HepG2 (cell line): Measurements from ENCODE around the gene SLC25A47. TPM values are rescaled to one million over a fixed set of nuclear protein-coding genes. Genes with fewer than 3 reads are reported as not detected.

Source experiments
- ATAC-seq: fragments of 200-7000 bp; cut with Tn5 transposase; 3 replicates; pipeline ENCODE4 v1.9.1; 2020; ENCODE audit warnings: mild to moderate bottlenecking, moderate library complexity
- BruUV-seq: library from RNA; stranded (reverse); fragments of 400-500 nt; replicated peaks from 2 replicates; lab custom pipeline; 2021; lab: Mats Ljungman, UMichigan
- CTCF ChIA-PET: fragments of 300-600 bp; formaldehyde crosslinking; extraction: SDS; loops from one replicate; lab custom pipeline; 2021; ENCODE audit warnings: low total read pairs, inconsistent platforms, low intra/inter-chr PET ratio; lab: Yijun Ruan, JAX
- POLR2A ChIA-PET: fragments of 350-600 bp; sonication (Branson Sonifier 250); formaldehyde crosslinking; loops from one replicate; lab custom pipeline; 2020; ENCODE audit warnings: antibody characterized with exemption, inconsistent platforms; lab: Yijun Ruan, JAX
- DNase-seq: peaks from one replicate; pipeline ENCODE4 v3.0.0-alpha.2; 2015; ENCODE audit warnings: low spot score
- FAIRE-seq: peaks from 3 replicates; lab custom pipeline; 2011; peaks lifted over from hg19 to GRCh38; lab: Jason Lieb, UNC
- H2AFZ ChIP-seq: one replicate; pipeline ENCODE4 v1.6.1; 2011; ENCODE audit warnings: low read length, inconsistent platforms
- H3K27ac ChIP-seq: fragments of 300-600 bp; 3 replicates; pipeline ENCODE4 v1.8.0; 2011; ENCODE audit warnings: mixed run types, mild to moderate bottlenecking, mixed read lengths, low read length, inconsistent platforms; ENCODE audit not compliant: insufficient read depth; ENCODE audit errors: extremely low read length
- H3K27me3 ChIP-seq, 2 experiments: fragments of 200-600 bp in 1 of 2; 2 replicates in 1 of 2; 3 replicates in 1 of 2; pipeline versions ENCODE4 v1.6.0 to v1.8.0; 2011; ENCODE audit warnings: low read length in 2 of 2, mild to moderate bottlenecking in 2 of 2, moderate library complexity in 2 of 2, inconsistent platforms in 1 of 2; ENCODE audit not compliant: insufficient read depth in 2 of 2, control insufficient read depth in 1 of 2
- H3K36me3 ChIP-seq, 2 experiments: fragments of 200-600 bp in 1 of 2; replicated peaks in 1 of 2; 2 replicates in 1 of 2; 3 replicates in 1 of 2; pipeline versions ENCODE4 v1.5.1 to v1.8.0; 2011; ENCODE audit warnings: low read length in 2 of 2, inconsistent platforms in 1 of 2; ENCODE audit not compliant: insufficient read depth in 2 of 2, control insufficient read depth in 1 of 2
- H3K4me1 ChIP-seq: 2 replicates; pipeline ENCODE4 v1.5.1; 2012; ENCODE audit warnings: low read length, inconsistent platforms; ENCODE audit not compliant: insufficient read depth
- H3K4me2 ChIP-seq: 2 replicates; pipeline ENCODE4 v1.6.0; 2011; ENCODE audit warnings: low read depth, low read length, inconsistent platforms
- H3K4me3 ChIP-seq, 3 experiments: fragments of 200-600 bp in 1 of 3; sonication (generic), shearing (Covaris generic) in 1 of 3; replicated peaks in 1 of 3; 2 replicates each; pipeline ENCODE4 v1.5.1; 2011 to 2016; ENCODE audit warnings: low read length in 3 of 3, inconsistent platforms in 2 of 3, low read depth in 2 of 3, mild to moderate bottlenecking in 2 of 3, control low read depth in 1 of 3, mixed read lengths in 1 of 3; ENCODE audit not compliant: insufficient read depth in 1 of 3
- H3K79me2 ChIP-seq: one replicate; pipeline ENCODE4 v1.6.1; 2011; ENCODE audit warnings: low read length, inconsistent platforms; ENCODE audit not compliant: insufficient read depth
- H3K9ac ChIP-seq: 2 replicates; pipeline ENCODE4 v1.6.0; 2011; ENCODE audit warnings: mild to moderate bottlenecking, low read depth, low read length, inconsistent platforms; ENCODE audit not compliant: insufficient read depth
- H3K9me3 ChIP-seq: 2 replicates; pipeline ENCODE4 v1.5.1; 2012; ENCODE audit warnings: mild to moderate bottlenecking, low read length
- H4K20me1 ChIP-seq: 2 replicates; pipeline ENCODE4 v1.6.0; 2011; ENCODE audit warnings: inconsistent platforms, mild to moderate bottlenecking, low read length, moderate library complexity; ENCODE audit not compliant: insufficient read depth
- ATM ChIP-seq: fragments of 450-650 bp; IDR thresholded peaks from 2 replicates; pipeline ENCODE4 v1.7.1; 2017; ENCODE audit warnings: mild to moderate bottlenecking, borderline replicate concordance
- CCDC6 ChIP-seq: sonication (generic); formaldehyde crosslinking; IDR thresholded peaks from 2 replicates; pipeline ENCODE4 v1.8.1; 2022; ENCODE audit warnings: mild to moderate bottlenecking, missing genetic modification reagents, moderate library complexity
- KLF12 ChIP-seq: sonication (generic); formaldehyde crosslinking; IDR thresholded peaks from 2 replicates; pipeline ENCODE4 v1.4.0; 2020; ENCODE audit warnings: missing genetic modification reagents, borderline replicate concordance
- MAF1 ChIP-seq: sonication (generic); formaldehyde crosslinking; IDR thresholded peaks from 2 replicates; pipeline ENCODE4 v1.5.0; 2020; ENCODE audit warnings: missing genetic modification reagents, borderline replicate concordance
- RBFOX2 ChIP-seq: fragments of 200-400 bp; formaldehyde crosslinking; IDR thresholded peaks from 2 replicates; pipeline ENCODE4 v1.6.1; 2017; ENCODE audit warnings: low read depth, mild to moderate bottlenecking, low read length
- ZBTB8A ChIP-seq: sonication (generic); formaldehyde crosslinking; IDR thresholded peaks from 2 replicates; pipeline ENCODE4 v1.4.0; 2020; ENCODE audit warnings: mild to moderate bottlenecking, low read depth, missing genetic modification reagents, borderline replicate concordance
- ZNF230 ChIP-seq: sonication (generic); formaldehyde crosslinking; IDR thresholded peaks from 2 replicates; pipeline ENCODE4 v1.4.0; 2020; ENCODE audit warnings: mild to moderate bottlenecking, missing genetic modification reagents
- ZNF326 ChIP-seq: sonication (generic); formaldehyde crosslinking; IDR thresholded peaks from 2 replicates; pipeline ENCODE4 v1.4.0; 2020; ENCODE audit warnings: missing genetic modification reagents, borderline replicate concordance
- ZNF337 ChIP-seq: sonication (generic); formaldehyde crosslinking; IDR thresholded peaks from 2 replicates; pipeline ENCODE4 v1.5.1; 2020; ENCODE audit warnings: missing genetic modification reagents, low read depth, mild to moderate bottlenecking, borderline replicate concordance
- ZNF383 ChIP-seq: sonication (generic); formaldehyde crosslinking; IDR thresholded peaks from 2 replicates; pipeline ENCODE4 v1.4.0; 2020; ENCODE audit warnings: missing genetic modification reagents, mild to moderate bottlenecking, borderline replicate concordance
- ZNF816 ChIP-seq: sonication (generic); formaldehyde crosslinking; IDR thresholded peaks from 2 replicates; pipeline ENCODE4 v1.8.0; 2022; ENCODE audit warnings: missing genetic modification reagents, mild to moderate bottlenecking, borderline replicate concordance
- WGBS: methylation state at CpG from one replicate; pipeline ENCODE4 v1.1.6; 2017; ENCODE audit warnings: low lambda C conversion rate; 5-methylcytosine and 5-hydroxymethylcytosine counted together
- in situ Hi-C: cut with HindIII; loops from 2 replicates; pipeline ENCODE4 v1.10.0; 2017; ENCODE audit warnings: low pct_unique_long_range_greater_than_20kb; ENCODE audit not compliant: extremely low pct_ligation_motif_present
- intact Hi-C: fragments of 100-400 bp; cut with micrococcal nuclease; formaldehyde crosslinking; loops from one replicate; pipeline ENCODE4 v1.10.0; 2022; ENCODE audit not compliant: unreplicated experiment
- polyA plus RNA-seq, 8 experiments: library from polyadenylated mRNA; depleted of rRNA in 3 of 8; stranded (reverse) in 7 of 8; unstranded in 1 of 8; fragments of >200 nt; fragmentation: Illumina TruSeq in 4 of 8; extraction: Trizol in 4 of 8; gene quantifications; 2 replicates each; pipeline versions ENCODE4 v1.2.1 to v1.2.3, GENCODE V29; 2011 to 2016; ENCODE audit warnings: low read depth in 4 of 8, missing spikeins in 1 of 8, mixed read lengths in 1 of 8; ENCODE audit not compliant: insufficient read depth in 1 of 8
- total RNA-seq, 5 experiments: library from RNA; depleted of rRNA; stranded (reverse); fragments of >200 nt; fragmentation: Illumina TruSeq; extraction: Trizol; gene quantifications; 2 replicates each; pipeline ENCODE4 v1.2.3, GENCODE V29; 2016; ENCODE audit warnings: low read depth in 1 of 5
- TF ChIP-seq, protein P1 (sequence below): sonication (generic); formaldehyde crosslinking; IDR thresholded peaks from 2 replicates; pipeline ENCODE4 v1.9.0; 2021; ENCODE audit warnings: missing genetic modification reagents, borderline replicate concordance
- TF ChIP-seq, protein P2 (sequence below): conservative IDR thresholded peaks from 2 replicates; pipeline ENCODE4 v1.6.1; 2018; ENCODE audit warnings: missing genetic modification reagents
- TF ChIP-seq, protein P3 (sequence below): IDR thresholded peaks from 2 replicates; pipeline ENCODE4 v1.6.1; 2012; ENCODE audit warnings: inconsistent platforms
- TF ChIP-seq, protein P4 (sequence below): sonication (generic); formaldehyde crosslinking; IDR thresholded peaks from 2 replicates; pipeline ENCODE4 v1.4.0; 2020; ENCODE audit warnings: missing genetic modification reagents
- TF ChIP-seq, protein P5 (sequence below): sonication (generic); formaldehyde crosslinking; IDR thresholded peaks from 2 replicates; pipeline ENCODE4 v1.8.0; 2022; ENCODE audit warnings: missing genetic modification reagents, low read depth, mild to moderate bottlenecking, borderline replicate concordance
- TF ChIP-seq, protein P6 (sequence below): sonication (generic); formaldehyde crosslinking; IDR thresholded peaks from 2 replicates; pipeline ENCODE4 v1.4.0; 2020; ENCODE audit warnings: missing genetic modification reagents, borderline replicate concordance

SLC25A47 gene
- total and polyA plus RNA-seq, 2 of the 13 experiments (the other 11 are each of a cell fraction or from before 2014, with no cell fraction given) = 1.0 to 1.7 TPM

DNA sequence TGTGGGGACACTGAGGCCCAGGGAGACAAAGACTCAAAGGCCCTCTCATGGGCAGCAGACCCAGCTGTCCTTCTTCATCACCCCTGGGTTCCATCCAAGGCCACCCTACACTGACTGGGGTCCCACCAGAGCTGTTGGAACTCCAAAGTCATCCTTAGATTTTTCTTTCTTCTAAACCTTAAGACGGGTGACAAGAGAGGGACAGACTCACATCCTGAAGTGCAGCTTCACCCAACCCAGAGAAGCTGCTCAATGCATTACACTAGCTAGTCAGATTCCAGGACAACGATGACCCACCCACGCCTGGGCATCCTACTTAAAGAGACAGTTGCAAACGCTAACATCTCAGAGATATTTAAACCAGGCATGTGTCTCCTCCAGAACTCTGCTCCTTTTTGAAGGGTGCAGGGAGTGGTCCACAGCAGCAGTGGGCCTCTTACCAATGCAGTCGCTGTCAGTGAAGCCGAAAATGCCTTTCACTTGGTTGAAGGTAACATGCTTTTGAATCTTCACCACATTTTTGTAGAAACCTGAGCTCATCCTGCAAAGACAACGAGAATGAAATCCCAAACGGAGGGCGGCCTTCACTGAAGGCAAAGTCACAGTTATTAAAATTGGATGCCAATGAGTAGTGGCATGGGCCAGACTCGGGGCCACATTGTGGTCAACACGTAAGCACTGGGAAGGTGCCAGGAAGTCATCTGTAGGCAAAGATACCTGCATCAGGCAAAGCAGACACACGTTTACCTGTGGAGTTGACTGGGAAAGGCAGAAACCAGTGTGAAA is 23.4 kb downstream of the SLC25A47 start:
- H3K4me3 ChIP-seq = no peak overlapping the region
- no peak overlapping the region for H3K27ac ChIP-seq
- no peaks in the 10 kb centered on the region for H3K79me2 ChIP-seq
- POLR2A ChIA-PET = no interaction called here
- DNase-seq = no peak
- H3K27me3 ChIP-seq = no peaks in the 10 kb centered on the region
- TF ChIP-seq, protein P1, sequence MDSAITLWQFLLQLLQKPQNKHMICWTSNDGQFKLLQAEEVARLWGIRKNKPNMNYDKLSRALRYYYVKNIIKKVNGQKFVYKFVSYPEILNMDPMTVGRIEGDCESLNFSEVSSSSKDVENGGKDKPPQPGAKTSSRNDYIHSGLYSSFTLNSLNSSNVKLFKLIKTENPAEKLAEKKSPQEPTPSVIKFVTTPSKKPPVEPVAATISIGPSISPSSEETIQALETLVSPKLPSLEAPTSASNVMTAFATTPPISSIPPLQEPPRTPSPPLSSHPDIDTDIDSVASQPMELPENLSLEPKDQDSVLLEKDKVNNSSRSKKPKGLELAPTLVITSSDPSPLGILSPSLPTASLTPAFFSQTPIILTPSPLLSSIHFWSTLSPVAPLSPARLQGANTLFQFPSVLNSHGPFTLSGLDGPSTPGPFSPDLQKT = no peak
- TF ChIP-seq ZNF326 (CRISPR knock-in tag) = no peak
- TF ChIP-seq KLF12 (CRISPR knock-in tag) = no peak
- TF ChIP-seq ZNF230 (CRISPR knock-in tag) = no peak
- TF ChIP-seq, protein P2, sequence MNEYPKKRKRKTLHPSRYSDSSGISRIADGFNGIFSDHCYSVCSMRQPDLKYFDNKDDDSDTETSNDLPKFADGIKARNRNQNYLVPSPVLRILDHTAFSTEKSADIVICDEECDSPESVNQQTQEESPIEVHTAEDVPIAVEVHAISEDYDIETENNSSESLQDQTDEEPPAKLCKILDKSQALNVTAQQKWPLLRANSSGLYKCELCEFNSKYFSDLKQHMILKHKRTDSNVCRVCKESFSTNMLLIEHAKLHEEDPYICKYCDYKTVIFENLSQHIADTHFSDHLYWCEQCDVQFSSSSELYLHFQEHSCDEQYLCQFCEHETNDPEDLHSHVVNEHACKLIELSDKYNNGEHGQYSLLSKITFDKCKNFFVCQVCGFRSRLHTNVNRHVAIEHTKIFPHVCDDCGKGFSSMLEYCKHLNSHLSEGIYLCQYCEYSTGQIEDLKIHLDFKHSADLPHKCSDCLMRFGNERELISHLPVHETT (CRISPR knock-in tag) = no peak
- TF ChIP-seq RBFOX2 = no peak
- TF ChIP-seq ZBTB8A (CRISPR knock-in tag) = no peak
- TF ChIP-seq ZNF383 (CRISPR knock-in tag) = no peak
- TF ChIP-seq, protein P3, sequence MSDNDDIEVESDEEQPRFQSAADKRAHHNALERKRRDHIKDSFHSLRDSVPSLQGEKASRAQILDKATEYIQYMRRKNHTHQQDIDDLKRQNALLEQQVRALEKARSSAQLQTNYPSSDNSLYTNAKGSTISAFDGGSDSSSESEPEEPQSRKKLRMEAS = no peak
- no peak for TF ChIP-seq ATM
- no peak for TF ChIP-seq ZNF816
- TF ChIP-seq CCDC6 = no peak
- TF ChIP-seq, protein P4, sequence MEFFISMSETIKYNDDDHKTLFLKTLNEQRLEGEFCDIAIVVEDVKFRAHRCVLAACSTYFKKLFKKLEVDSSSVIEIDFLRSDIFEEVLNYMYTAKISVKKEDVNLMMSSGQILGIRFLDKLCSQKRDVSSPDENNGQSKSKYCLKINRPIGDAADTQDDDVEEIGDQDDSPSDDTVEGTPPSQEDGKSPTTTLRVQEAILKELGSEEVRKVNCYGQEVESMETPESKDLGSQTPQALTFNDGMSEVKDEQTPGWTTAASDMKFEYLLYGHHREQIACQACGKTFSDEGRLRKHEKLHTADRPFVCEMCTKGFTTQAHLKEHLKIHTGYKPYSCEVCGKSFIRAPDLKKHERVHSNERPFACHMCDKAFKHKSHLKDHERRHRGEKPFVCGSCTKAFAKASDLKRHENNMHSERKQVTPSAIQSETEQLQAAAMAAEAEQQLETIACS = no peak
- TF ChIP-seq, protein P5, sequence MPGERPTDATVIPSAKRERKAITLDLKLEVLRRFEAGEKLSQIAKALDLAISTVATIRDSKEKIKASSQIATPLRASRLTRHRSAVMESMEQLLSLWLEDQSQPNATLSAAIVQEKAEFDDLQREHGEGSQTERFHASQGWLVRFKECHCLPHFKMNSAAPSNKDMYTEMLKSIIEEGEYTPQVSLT (CRISPR knock-in tag) = no peak
- TF ChIP-seq ZNF337 (CRISPR knock-in tag) = no peak
- TF ChIP-seq MAF1 = no peak
- TF ChIP-seq, protein P6, sequence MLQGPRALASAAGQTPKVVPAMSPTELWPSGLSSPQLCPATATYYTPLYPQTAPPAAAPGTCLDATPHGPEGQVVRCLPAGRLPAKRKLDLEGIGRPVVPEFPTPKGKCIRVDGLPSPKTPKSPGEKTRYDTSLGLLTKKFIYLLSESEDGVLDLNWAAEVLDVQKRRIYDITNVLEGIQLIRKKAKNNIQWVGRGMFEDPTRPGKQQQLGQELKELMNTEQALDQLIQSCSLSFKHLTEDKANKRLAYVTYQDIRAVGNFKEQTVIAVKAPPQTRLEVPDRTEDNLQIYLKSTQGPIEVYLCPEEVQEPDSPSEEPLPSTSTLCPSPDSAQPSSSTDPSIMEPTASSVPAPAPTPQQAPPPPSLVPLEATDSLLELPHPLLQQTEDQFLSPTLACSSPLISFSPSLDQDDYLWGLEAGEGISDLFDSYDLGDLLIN (CRISPR knock-in tag) = no peak
- peaks cover 9 to 33% of the 10 kb centered on the region in 2 experiments; a peak in 4 of 5 replicates for H3K36me3 ChIP-seq
- no peak for FAIRE-seq
- peaks cover 17% of the 10 kb centered on the region for H3K4me1 ChIP-seq
- H3K9ac ChIP-seq = no peak overlapping the region
- no peaks in the 10 kb centered on the region for H3K9me3 ChIP-seq
- in situ Hi-C loops (no loop called here), intact Hi-C loops (no loop called here)
- ATAC-seq = no peak
- no peak overlapping the region for H2AFZ ChIP-seq
- BruUV-seq = no TSS peak
- no peak overlapping the region for H3K4me2 ChIP-seq
- WGBS = 91% methylated on average over 11 of the region's 12 CpGs
- CTCF ChIA-PET = no interaction called here
- no peaks in the 10 kb centered on the region for H4K20me1 ChIP-seq
